HG02610 (cell line): ENCODE measurements around the gene OGDHL.

Experiments
- ATAC-seq: cut with Tn5 transposase; IDR thresholded peaks from one replicate; pipeline ENCODE4 v1.9.1; 2021; ENCODE audit warnings: mild to moderate bottlenecking, moderate library complexity; ENCODE audit not compliant: unreplicated experiment

Gene OGDHL

DNA sequence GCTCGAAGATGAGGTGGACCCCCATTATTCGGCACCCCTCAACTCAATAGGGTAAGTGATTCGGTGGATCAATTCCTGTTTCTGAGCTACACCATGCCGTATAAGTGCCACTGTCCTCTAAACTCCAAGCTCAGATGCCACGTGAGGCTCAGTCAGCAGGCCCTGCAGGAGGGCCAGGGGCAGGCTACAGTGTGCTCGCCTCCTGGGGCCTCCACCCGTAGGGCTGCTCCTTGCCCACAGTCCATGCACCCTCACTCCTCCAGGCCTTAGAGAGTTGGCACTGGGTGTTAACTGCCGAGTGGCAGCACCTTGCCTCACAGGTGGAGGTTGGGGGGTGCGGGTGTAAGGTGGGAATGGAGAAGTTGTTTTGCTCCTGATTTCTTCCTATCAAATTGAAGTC is 70.5 kb downstream of the OGDHL start:
- no peak for ATAC-seq

DNA sequence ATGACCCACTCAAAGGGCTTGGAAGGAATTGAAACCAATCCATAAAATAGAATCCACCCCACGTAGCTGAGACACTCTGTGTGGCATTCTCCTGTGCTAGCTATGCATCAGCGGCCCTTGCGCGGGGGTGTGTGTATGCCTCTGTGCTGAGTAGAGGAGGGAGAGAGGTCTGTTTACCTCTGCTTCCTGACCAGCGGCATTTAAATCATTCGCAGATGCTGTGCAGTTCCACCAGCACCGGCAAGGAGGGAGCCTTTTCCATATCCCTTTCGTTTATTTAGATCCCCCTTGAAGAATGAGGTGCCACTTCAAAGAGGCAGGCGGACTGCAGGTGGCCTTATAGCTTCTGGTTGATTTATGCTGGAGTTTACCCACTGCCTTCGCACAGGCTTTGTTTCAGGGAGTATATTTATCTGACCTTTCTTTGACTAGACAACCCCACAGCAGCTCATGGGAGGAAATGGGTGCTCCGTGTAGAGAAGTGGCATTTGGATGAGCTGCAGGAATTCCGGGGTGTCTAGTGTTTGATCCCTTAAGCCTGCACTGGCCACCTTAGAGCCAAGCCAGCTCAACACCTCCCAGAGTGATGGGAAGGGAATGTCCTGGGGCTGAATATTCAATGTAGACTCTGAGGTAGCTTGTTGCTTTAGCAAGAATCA is 71.3 kb downstream of the OGDHL start:
- no peak for ATAC-seq

DNA sequence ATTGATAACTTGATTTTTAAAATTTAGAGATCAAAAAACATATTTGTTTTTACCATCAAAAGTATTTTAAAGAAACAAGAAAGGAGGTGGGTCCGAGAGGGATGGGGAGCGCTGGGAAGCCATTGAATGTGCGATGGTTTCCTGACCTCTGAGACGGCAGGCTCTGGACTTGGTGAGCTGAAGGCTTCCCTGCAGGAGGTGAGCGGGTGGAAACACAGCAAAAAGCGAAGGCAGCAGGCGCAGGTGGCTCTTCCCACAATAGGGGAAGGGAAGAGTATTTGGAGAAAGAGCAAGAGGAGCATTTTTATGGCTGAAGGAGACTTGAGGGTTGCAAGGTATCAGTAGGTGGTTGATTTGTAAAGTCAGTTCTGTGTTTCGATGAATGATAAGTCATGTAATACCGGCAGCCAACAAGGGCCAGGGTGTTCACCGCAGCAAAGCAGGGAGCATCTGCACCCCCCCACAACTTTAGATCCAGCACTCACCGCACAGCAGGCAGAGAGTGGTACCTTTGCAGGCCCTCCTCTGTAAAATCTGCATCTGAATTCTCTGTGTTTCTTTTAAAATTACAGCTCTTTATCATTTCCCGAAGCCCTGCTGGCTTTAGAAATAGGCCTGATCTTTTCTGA is 72.1 kb downstream of the OGDHL start:
- ATAC-seq, result no peak

DNA sequence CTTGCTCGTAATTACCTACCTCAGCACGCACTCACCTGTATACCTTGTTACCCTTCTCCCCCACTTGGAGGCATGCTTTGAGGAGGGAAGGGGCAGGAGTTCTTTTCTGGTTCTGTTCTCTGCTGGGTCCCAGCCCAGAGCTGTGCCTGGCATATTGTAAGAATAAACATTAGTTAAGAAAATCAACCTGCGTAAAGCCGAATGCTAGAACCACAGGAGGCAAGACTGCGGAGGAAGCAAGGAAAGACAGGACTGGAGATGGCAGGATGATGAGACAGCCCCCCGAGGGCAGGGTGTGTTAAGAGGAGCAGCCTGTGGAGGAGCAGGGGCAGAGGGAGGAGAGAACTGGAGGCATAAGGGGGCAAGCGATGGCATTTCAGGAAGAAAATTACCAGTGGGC is 73.2 kb downstream of the OGDHL start:
- no peak for ATAC-seq

DNA sequence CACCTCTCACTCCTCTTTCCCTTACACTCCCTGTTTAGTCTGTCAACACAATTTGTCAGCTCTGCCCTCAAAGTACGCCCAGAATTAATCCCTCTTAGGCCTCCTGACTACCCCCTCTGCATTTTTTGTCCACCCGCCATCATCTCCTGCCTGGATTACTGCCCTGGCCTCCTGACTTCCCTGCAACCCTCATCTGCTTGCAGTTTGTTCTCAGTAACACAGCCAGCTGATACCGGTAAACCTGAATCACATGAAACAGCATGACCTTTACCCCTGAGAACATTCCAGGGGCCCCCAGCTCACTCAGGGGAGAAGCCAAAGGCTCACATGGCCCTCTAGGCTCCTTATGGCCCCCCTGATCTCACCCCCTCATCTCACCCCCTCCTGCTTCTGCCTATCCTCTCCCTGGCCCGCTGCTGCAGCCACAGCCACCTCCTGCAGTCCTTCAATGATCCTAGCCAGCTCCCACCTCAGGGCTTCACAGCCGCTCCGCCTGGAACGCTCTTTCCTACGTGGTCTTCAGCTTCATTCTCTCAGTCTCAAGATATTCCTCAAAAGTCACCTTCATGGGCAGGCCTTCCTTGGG is 73.8 kb downstream of the OGDHL start:
- no peak for ATAC-seq

DNA sequence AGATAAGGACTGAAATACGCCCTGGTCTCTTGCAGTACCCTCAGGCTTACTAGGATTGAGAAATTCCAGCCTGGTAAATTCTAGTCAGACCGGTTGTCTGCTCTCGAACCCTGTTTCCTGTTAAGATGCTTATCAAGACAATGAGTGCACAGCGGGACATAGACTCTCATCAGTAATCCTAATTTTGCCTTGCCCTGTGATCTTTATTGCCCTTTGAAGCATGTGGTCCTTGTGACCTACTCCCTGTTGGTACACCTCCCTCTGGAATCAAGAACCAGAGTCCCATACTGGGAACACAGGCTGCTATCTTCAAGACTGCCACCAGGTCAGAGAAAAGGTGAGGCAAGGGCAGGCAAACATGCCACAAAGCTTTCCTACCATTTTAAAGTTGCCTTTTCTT is 75.5 kb downstream of the OGDHL start:
- ATAC-seq, result no peak
